GM19467 (cell line): ENCODE results near the gene CYP39A1.

ENCODE experiments used
- ATAC-seq: cut with Tn5 transposase; IDR thresholded peaks from one replicate; pipeline ENCODE4 v1.9.1; 2021; ENCODE audit warnings: mild to moderate bottlenecking, moderate library complexity; ENCODE audit not compliant: unreplicated experiment

Gene CYP39A1

GRCh38 chr6:46521464-46521971 lies 131.1 kb downstream of the CYP39A1 start:
- ATAC-seq, result no peak

DNA sequence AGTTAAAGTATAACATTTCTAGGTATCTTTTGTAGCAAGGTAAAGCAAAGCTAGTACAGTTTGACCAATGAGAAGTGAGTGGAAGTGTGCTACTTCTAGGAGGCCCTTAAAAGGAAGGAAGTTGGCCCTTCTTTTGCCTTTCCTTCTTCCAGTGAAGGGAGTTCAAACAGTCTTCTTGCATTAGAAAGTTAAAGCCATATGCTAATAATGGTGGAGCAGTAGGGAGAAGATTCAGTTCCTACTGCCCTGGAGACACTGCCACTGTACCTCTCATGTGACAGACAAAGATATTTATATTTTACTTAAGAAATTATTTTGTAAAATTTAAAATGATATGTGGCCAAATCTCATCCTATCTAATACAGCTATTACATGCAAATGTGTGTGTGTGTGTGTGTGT lies 135.4 kb downstream of the CYP39A1 start:
- no peak for ATAC-seq

DNA sequence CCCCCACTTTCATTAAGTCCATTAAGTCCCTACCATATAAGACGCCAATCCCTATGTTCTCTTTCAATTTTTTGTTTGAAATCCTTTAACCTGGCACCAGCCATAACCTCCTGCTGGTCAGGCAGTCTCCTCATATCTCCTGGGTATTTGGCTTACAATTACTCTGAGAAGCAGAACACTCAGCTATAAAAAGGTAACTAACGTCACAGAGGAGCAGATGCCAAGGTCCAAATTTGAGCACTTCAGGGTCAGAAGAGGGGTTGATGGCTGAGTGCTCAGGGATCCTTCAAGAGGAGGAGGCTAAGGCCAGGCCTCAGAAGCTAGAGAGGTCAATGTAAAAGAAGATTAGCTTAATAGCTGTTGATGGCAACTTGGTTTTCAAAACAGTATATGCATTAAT lies 139.1 kb downstream of the CYP39A1 start:
- no peak for ATAC-seq

DNA sequence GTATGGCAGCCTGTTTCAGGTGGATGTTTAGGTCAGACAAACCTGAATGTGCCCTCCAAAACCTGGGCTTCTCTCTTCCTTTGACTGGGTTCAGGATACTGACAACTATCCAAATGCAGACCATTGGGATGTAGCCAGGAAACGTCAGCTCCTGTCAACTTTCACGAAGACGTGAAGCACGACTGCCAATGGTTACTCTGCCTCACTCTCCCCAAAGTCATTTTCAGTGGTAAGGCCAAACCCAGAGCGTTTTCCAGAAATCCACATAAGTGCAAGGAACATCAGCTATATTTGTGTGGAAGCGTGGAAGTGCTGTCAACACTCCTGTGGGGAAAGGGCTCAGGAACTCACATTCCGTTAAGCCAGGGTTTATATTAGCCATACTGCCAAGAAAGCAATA lies 141.3 kb downstream of the CYP39A1 start:
- no peak for ATAC-seq

DNA sequence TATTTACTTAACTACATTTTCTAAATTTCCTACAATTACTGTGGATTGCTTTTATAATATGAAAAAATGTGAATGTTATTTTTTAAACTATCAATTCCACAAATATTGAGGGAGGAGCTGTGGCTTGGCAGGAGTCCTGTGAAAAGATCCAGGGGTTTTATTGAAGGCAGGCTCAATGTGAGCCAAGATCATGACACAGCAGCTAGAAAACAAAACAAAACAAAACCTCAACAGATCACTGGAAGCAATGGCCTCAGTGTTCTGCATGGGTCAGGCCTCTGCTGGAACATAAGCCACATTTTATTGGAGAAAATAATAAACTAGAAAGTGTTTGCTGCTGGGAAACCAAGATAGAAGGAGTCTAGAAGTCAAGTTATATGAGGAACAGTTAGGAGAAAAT lies 142.0 kb downstream of the CYP39A1 start:
- ATAC-seq, result no peak

- ATAC-seq, result no peak
Measured at GRCh38 chr6:46509981-46510510, 142.6 kb downstream of the CYP39A1 start.

DNA sequence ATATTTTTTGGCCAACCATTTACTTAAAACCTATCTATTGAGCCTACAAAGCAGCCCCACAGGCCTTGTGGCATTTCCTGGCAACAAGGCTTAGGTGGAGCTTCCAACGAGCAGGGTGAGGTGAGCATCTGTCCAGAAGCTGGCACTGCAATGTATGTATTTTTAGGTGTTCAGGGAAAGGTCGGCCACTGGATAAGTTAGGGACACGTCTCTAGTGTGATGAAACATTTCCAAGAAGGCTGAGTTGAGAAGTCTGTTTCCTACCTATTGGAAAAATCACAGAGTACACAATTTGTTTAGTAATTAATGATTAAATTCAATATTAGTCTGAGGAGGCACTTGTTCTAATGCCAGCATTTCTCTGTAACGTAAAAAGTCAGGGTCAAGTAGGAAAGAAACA lies 143.6 kb downstream of the CYP39A1 start:
- ATAC-seq, result no peak

- no peak for ATAC-seq
Measured at GRCh38 chr6:46507426-46507825, 145.2 kb downstream of the CYP39A1 start.

DNA sequence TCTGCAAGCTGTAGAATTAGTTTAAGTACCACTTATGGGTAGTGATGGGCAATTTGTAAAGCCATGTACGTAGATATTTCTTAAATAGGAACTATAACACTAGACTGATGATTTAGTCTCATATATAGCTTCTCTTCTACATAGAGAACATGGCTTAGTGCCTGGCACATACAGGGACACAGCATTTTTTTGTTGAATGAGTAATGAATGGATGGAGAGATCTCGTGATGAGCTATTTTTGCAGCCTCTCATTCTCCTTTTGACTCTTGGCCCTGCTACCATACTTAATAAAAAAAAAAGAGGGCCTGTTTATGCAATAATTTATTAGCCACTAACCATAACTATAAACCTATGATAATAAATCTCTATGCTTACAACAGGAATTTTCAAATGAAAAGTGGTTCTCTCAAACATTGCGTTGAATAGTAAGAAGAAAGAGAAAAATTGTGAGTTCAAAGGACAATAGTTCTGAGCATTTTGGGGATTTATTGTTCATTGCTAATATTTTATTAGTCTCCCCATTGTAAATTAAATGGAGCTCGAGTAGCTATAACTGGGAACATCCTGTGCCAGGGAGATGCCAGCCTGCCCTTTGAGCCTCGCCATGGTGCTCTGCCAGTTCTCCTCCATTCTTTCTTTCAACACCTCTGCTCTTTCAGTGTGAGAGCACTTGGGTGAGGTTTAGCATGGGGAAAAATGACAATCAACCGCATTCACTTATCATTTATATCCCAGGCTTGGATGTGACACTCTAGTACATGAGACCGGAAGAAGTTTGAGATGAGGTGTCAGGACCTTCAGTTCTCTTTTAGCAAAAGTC lies 146.7 kb downstream of the CYP39A1 start:
- ATAC-seq, result no peak

- ATAC-seq, result no peak
Measured at GRCh38 chr6:46504242-46504641, 148.4 kb downstream of the CYP39A1 start.

DNA sequence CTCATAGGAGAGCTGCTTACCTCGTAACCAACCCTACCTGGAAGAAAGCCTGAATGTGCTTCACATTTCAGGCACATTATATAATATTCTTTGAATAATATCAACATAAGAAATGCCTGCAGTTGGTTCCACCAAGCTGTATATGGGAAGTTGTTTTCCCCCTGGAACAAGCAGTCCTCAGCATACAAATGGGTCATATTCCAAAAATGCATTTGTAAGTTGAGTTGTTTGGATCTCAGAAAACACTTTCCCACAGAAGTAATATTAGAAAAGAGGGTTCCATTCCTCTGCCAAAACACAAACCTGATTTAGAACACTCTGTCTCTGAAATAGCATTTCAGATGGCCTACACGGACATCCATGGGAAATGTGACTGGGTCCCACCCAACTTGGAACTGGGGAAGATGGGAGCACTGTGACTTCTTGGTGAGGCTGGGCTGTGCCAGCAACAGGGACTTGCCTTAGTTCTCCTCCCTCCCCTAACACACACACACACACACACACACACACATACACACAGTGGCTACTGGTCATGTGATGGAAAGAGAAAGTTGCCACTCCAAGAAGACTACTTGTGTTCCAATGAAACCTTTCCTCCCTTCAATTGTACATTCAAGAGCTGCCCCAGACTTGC lies 150.0 kb downstream of the CYP39A1 start:
- ATAC-seq, result no peak

GRCh38 chr6:46501136-46502089 lies 151.2 kb downstream of the CYP39A1 start:
- no peak for ATAC-seq

- ATAC-seq, result no peak
Measured at GRCh38 chr6:46500382-46500781, 152.2 kb downstream of the CYP39A1 start.
